ENCODE measurements around the gene RNF144A. TPM values are rescaled to one million over a fixed set of nuclear protein-coding genes. Genes with fewer than 3 reads are reported as not detected.

RNF144A gene
- polyA plus RNA-seq, 1 of the 3 experiments (the other 2 are of a cell fraction) = 15.6 TPM

- H4K20me1 ChIP-seq (ENCODE audit: insufficient read depth) = peaks cover 32% of the 10 kb centered on the region
- H3K4me3 ChIP-seq (ENCODE audit: low read depth in 2 of 2, low read length in 1 of 2) = no peak overlapping the region
- H3K36me3 ChIP-seq (replicated peaks in 1 of 2; ENCODE audit: control insufficient read depth in 1 of 2, insufficient read depth in 2 of 2, low read length in 1 of 2) = no peaks in the 10 kb centered on the region
- WGBS (ENCODE audit: low lambda C conversion rate) = 87% methylated on average over 6 of the region's 6 CpGs
- no peak overlapping the region for H2AFZ ChIP-seq (ENCODE audit: low read depth)
- CTCF ChIA-PET = interaction anchor here (0.7 to 25.9 kb wide), 7 partner anchors 10 to 86 kb away, joined by 3 to 437 read pairs (median 6); no protein-coding TSS in a partner anchor
- no peak overlapping the region; a peak in 1 of 4 replicates for H3K27ac ChIP-seq (ENCODE audit: low read depth in 2 of 2, low read length in 1 of 2)
- peaks cover 74% of the 10 kb centered on the region for H3K79me2 ChIP-seq (ENCODE audit: insufficient read depth)
- POLR2A ChIA-PET = no interaction called here
- no peaks in the 10 kb centered on the region for H3K9me2 ChIP-seq
- H3K9me3 ChIP-seq = no peaks in the 10 kb centered on the region
- H3K4me2 ChIP-seq = no peak overlapping the region
- no peaks in the 10 kb centered on the region for H3K27me3 ChIP-seq (ENCODE audit: insufficient read depth)
- peaks cover 0 to 56% of the 10 kb centered on the region in 2 experiments; a peak in 2 of 4 replicates for H3K4me1 ChIP-seq (ENCODE audit: control insufficient read depth in 1 of 2, insufficient read depth in 2 of 2, low read depth in 1 of 2, low read length in 1 of 2)
- DNase-seq = no peak
- no peak for TF ChIP-seq RCOR1 (IDR thresholded peaks at IDR 0.05; ENCODE audit: low read length)
- no peak for TF ChIP-seq FOXJ3 (CRISPR knock-in tag; IDR thresholded peaks at IDR 0.05)
- TF ChIP-seq NRF1 (IDR thresholded peaks at IDR 0.05; ENCODE audit: low read depth, low read length) = no peak
- TF ChIP-seq MXI1 (IDR thresholded peaks at IDR 0.05; ENCODE audit: low read depth, low read length) = no peak
- TF ChIP-seq FOSL2 (IDR thresholded peaks at IDR 0.05; ENCODE audit: borderline replicate concordance, low read depth) = no peak
- no peak for TF ChIP-seq JUND (IDR thresholded peaks at IDR 0.05)
- no peak for TF ChIP-seq TEAD4 (IDR thresholded peaks at IDR 0.05; ENCODE audit: borderline replicate concordance, insufficient read depth)
- TF ChIP-seq GABPA (IDR thresholded peaks at IDR 0.05; ENCODE audit: low read depth) = no peak
- no peak for TF ChIP-seq RFX5 (IDR thresholded peaks at IDR 0.05; ENCODE audit: low read length)
- no peak for TF ChIP-seq PBX3 (IDR thresholded peaks at IDR 0.05)
- TF ChIP-seq ELF1 (IDR thresholded peaks at IDR 0.05) = no peak
- no peak for TF ChIP-seq TCF12 (IDR thresholded peaks at IDR 0.05)
- no peak for TF ChIP-seq REST (IDR thresholded peaks at IDR 0.05; ENCODE audit: low read depth, low read length)
- no peak for TF ChIP-seq NFIC (IDR thresholded peaks at IDR 0.05; ENCODE audit: borderline replicate concordance)
- TF ChIP-seq MEF2A (IDR thresholded peaks at IDR 0.05; ENCODE audit: borderline replicate concordance, low read depth) = no peak
- TF ChIP-seq RAD21 (IDR thresholded peaks at IDR 0.05; ENCODE audit: low read length) = no peak
- no peak for TF ChIP-seq SIN3A (IDR thresholded peaks at IDR 0.05; ENCODE audit: borderline replicate concordance, low read depth, low read length)
- TF ChIP-seq YY1 (IDR thresholded peaks at IDR 0.05; ENCODE audit: low read depth) = no peak
- TF ChIP-seq RXRA (IDR thresholded peaks at IDR 0.05; ENCODE audit: borderline replicate concordance, low read depth) = no peak
- no peak for TF ChIP-seq CTCF (IDR thresholded peaks at IDR 0.05)
- no peaks in the 10 kb centered on the region for H3F3A ChIP-seq (replicated peaks; ENCODE audit: insufficient read depth)
- no peak overlapping the region for H3K9ac ChIP-seq
Measured at GRCh38 chr2:6929196-6929819, 12.1 kb downstream of the RNF144A start.
